ENCODE data around the gene MTHFD2L.

The MTHFD2L gene

DNA sequence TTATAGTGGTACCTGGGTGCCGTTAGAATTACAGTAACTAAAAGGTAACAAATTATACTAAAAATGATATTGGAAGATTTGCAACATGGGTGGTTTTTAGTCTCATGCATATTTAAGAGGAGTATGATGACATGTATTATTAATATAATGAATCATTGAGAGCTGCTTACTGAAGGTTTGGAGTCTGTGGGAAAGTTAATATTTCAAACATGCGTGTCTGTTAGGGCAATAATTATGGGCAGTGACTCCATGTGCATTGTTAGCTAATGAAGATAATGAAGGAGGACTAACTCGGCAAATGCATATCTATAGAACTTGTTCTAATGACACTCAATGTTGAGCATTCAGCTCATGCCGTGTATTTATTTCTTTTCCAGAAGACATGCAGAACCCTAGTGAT lies 47.1 kb downstream of the MTHFD2L start:
- Histone ChIP-seq H3K4me3 (ENCODE audit: low read depth, low read length) (no peak overlapping the region), H3K36me3 (ENCODE audit: control insufficient read depth in 2 of 2, insufficient read depth in 1 of 2, low read length in 2 of 2) (no peaks in the 10 kb centered on the region), H3K4me1 (ENCODE audit: control insufficient read depth, insufficient read depth, low read length) (peaks cover 7% of the 10 kb centered on the region), H3K27ac (ENCODE audit: extremely low read depth, low read depth, low read length) (no peak overlapping the region), H3K9me3 (ENCODE audit: control insufficient read depth, insufficient read depth, low read depth, low read length) (no peaks in the 10 kb centered on the region)
- TF ChIP-seq, protein P1, sequence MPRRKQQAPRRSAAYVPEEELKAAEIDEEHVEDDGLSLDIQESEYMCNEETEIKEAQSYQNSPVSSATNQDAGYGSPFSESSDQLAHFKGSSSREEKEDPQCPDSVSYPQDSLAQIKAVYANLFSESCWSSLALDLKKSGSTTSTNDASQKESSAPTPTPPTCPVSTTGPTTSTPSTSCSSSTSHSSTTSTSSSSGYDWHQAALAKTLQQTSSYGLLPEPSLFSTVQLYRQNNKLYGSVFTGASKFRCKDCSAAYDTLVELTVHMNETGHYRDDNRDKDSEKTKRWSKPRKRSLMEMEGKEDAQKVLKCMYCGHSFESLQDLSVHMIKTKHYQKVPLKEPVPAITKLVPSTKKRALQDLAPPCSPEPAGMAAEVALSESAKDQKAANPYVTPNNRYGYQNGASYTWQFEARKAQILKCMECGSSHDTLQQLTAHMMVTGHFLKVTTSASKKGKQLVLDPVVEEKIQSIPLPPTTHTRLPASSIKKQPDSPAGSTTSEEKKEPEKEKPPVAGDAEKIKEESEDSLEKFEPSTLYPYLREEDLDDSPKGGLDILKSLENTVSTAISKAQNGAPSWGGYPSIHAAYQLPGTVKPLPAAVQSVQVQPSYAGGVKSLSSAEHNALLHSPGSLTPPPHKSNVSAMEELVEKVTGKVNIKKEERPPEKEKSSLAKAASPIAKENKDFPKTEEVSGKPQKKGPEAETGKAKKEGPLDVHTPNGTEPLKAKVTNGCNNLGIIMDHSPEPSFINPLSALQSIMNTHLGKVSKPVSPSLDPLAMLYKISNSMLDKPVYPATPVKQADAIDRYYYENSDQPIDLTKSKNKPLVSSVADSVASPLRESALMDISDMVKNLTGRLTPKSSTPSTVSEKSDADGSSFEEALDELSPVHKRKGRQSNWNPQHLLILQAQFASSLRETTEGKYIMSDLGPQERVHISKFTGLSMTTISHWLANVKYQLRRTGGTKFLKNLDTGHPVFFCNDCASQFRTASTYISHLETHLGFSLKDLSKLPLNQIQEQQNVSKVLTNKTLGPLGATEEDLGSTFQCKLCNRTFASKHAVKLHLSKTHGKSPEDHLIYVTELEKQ (tag by site-specific recombination; IDR thresholded peaks at IDR 0.05; ENCODE audit: borderline replicate concordance), result no peak
- TF ChIP-seq ZNF792 (tag by site-specific recombination; IDR thresholded peaks at IDR 0.05), result no peak
- no peak for TF ChIP-seq PRDM4 (tag by site-specific recombination; IDR thresholded peaks at IDR 0.05)
- TF ChIP-seq ZSCAN18 (tag by site-specific recombination; IDR thresholded peaks at IDR 0.05), result no peak
- TF ChIP-seq, protein P2, sequence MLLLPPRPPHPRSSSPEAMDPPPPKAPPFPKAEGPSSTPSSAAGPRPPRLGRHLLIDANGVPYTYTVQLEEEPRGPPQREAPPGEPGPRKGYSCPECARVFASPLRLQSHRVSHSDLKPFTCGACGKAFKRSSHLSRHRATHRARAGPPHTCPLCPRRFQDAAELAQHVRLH (tag by site-specific recombination; IDR thresholded peaks at IDR 0.05), result no peak
- no peak for TF ChIP-seq ZNF324 (tag by site-specific recombination; IDR thresholded peaks at IDR 0.05)
- TF ChIP-seq ZNF529 (tag by site-specific recombination; IDR thresholded peaks at IDR 0.05; ENCODE audit: insufficient replicate concordance), result no peak
- no peak for TF ChIP-seq SCRT1 (tag by site-specific recombination; IDR thresholded peaks at IDR 0.05; ENCODE audit: borderline replicate concordance)
- no peak for TF ChIP-seq ZNF664 (tag by site-specific recombination; IDR thresholded peaks at IDR 0.05)
- TF ChIP-seq ZNF19 (tag by site-specific recombination; IDR thresholded peaks at IDR 0.05; ENCODE audit: low read depth), result no peak
- TF ChIP-seq, protein P3, sequence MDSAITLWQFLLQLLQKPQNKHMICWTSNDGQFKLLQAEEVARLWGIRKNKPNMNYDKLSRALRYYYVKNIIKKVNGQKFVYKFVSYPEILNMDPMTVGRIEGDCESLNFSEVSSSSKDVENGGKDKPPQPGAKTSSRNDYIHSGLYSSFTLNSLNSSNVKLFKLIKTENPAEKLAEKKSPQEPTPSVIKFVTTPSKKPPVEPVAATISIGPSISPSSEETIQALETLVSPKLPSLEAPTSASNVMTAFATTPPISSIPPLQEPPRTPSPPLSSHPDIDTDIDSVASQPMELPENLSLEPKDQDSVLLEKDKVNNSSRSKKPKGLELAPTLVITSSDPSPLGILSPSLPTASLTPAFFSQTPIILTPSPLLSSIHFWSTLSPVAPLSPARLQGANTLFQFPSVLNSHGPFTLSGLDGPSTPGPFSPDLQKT (IDR thresholded peaks at IDR 0.05; ENCODE audit: borderline replicate concordance, low read depth, low read length), result no peak
- CTCF ChIA-PET, result interaction anchor here (1.0 kb wide), 2 partner anchors 16 to 25 kb away, joined by 4 to 7 read pairs; no protein-coding TSS in a partner anchor
- POLR2A ChIA-PET, result no interaction called here

GRCh38 chr4:74205559-74205958 lies 47.6 kb downstream of the MTHFD2L start:
- Histone ChIP-seq H3K27ac (ENCODE audit: extremely low read depth, low read depth, low read length) (no peak overlapping the region), H3K9me3 (ENCODE audit: control insufficient read depth, insufficient read depth, low read depth, low read length) (no peaks in the 10 kb centered on the region), H3K36me3 (ENCODE audit: control insufficient read depth in 2 of 2, insufficient read depth in 1 of 2, low read length in 2 of 2) (no peaks in the 10 kb centered on the region), H3K4me3 (ENCODE audit: low read depth, low read length) (no peak overlapping the region), H3K4me1 (ENCODE audit: control insufficient read depth, insufficient read depth, low read length) (peaks cover 7% of the 10 kb centered on the region)
- CTCF ChIA-PET, result interaction anchor here (1.0 kb wide), 2 partner anchors 17 to 25 kb away, joined by 4 to 7 read pairs; no protein-coding TSS in a partner anchor
- POLR2A ChIA-PET, result no interaction called here
- no peak for TF ChIP-seq MYNN (tag by site-specific recombination; IDR thresholded peaks at IDR 0.05; ENCODE audit: borderline replicate concordance)
- TF ChIP-seq ZBTB20 (tag by site-specific recombination; IDR thresholded peaks at IDR 0.05), result no peak
- no peak for TF ChIP-seq ZNF175 (tag by site-specific recombination; IDR thresholded peaks at IDR 0.05)
- TF ChIP-seq ZNF132 (tag by site-specific recombination; IDR thresholded peaks at IDR 0.05; ENCODE audit: borderline replicate concordance), result no peak
- no peak for TF ChIP-seq ZNF501 (tag by site-specific recombination; IDR thresholded peaks at IDR 0.05)
- no peak for TF ChIP-seq ZNF138 (tag by site-specific recombination; IDR thresholded peaks at IDR 0.05; ENCODE audit: borderline replicate concordance)
- no peak for TF ChIP-seq ZNF610 (tag by site-specific recombination; IDR thresholded peaks at IDR 0.05; ENCODE audit: borderline replicate concordance)
- TF ChIP-seq KLF17 (tag by site-specific recombination; IDR thresholded peaks at IDR 0.05), result no peak
- TF ChIP-seq ZNF341 (tag by site-specific recombination; IDR thresholded peaks at IDR 0.05; ENCODE audit: low read depth), result no peak
- TF ChIP-seq ZNF785 (tag by site-specific recombination; IDR thresholded peaks at IDR 0.05), result no peak
- TF ChIP-seq ZNF677 (tag by site-specific recombination; IDR thresholded peaks at IDR 0.05), result no peak
- TF ChIP-seq, protein P4, sequence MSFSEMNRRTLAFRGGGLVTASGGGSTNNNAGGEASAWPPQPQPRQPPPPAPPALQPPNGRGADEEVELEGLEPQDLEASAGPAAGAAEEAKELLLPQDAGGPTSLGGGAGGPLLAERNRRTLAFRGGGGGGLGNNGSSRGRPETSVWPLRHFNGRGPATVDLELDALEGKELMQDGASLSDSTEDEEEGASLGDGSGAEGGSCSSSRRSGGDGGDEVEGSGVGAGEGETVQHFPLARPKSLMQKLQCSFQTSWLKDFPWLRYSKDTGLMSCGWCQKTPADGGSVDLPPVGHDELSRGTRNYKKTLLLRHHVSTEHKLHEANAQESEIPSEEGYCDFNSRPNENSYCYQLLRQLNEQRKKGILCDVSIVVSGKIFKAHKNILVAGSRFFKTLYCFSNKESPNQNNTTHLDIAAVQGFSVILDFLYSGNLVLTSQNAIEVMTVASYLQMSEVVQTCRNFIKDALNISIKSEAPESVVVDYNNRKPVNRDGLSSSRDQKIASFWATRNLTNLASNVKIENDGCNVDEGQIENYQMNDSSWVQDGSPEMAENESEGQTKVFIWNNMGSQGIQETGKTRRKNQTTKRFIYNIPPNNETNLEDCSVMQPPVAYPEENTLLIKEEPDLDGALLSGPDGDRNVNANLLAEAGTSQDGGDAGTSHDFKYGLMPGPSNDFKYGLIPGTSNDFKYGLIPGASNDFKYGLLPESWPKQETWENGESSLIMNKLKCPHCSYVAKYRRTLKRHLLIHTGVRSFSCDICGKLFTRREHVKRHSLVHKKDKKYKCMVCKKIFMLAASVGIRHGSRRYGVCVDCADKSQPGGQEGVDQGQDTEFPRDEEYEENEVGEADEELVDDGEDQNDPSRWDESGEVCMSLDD (tag by site-specific recombination; IDR thresholded peaks at IDR 0.05), result no peak
